ENCODE results near the gene HLF. TPM values are rescaled to one million over a fixed set of nuclear protein-coding genes. Genes with fewer than 3 reads are reported as not detected.

Gene HLF
- total and polyA plus RNA-seq, 10 of the 15 experiments (the other 5 are each of a cell fraction or from before 2014, with no cell fraction given), result 0.01 to 0.33 (median 0.20) TPM; not detected in 3

DNA sequence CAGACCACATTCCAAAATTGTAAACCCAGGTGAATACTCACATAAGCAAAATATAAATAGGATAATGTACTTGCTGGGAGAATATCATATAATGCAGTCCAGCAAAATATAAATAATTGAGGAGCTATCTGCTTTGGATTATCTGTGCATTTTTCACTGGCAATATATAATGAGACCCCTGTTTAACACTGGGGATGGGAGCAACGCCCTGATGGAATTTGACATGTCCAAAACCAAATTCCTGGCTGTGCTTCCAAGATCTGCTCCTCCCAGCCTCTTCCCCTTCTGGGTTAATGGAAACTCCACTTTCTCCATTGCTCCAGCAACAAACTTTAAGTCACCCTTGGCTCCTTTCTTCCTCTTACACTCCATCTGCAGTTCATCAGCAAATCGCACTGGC, 35.5 kb upstream of the HLF start (continued):
- no peak for TF ChIP-seq POLR2A (IDR thresholded peaks at IDR 0.05; ENCODE audit: low read depth, low read length)

DNA sequence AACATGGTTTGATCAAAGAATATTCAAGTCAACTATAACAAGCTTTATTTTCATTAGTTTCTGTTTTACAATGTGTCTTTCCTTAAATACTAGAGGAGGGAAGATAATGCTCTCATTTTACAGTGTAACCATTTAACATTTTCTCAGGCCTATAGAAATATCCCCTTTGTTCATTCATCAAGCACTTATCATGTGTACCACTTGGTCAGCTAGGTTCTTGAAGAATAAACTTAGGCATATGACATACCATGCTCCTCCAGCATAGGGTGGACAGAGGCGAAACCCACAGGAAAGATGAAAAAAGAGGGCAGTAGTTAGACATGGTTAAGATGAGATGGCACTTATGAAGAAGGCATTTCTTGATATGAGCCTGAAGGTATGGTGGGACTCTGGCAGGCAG, 34.0 kb upstream of the HLF start:
- H4K20me1 ChIP-seq (ENCODE audit: control insufficient read depth, insufficient read depth), result no peaks in the 10 kb centered on the region
- ATAC-seq (no peak), FAIRE-seq (no peak), DNase-seq (ENCODE audit: low read depth, low spot score) (no peak)
- H3K9me3 ChIP-seq (replicated peaks; ENCODE audit: control insufficient read depth, insufficient read depth, low read length), result no peaks in the 10 kb centered on the region
- no peaks in the 10 kb centered on the region for H3K36me3 ChIP-seq (ENCODE audit: control insufficient read depth in 2 of 2, insufficient read depth in 2 of 2, low read length in 1 of 2)
- no peak for TF ChIP-seq BACH1 (IDR thresholded peaks at IDR 0.05; ENCODE audit: borderline replicate concordance)
- no peak overlapping the region for H3K4me2 ChIP-seq (ENCODE audit: control insufficient read depth, insufficient read depth)
- no peaks in the 10 kb centered on the region for H3K4me1 ChIP-seq (ENCODE audit: control insufficient read depth, insufficient read depth, low read length)
- intact Hi-C loops (cut with micrococcal nuclease; ENCODE audit: unreplicated experiment), result no loop called here
- in situ Hi-C loops (cut with MboI), result no loop called here
- ChIA-PET CTCF (interaction anchor here (0.6 to 1.8 kb wide), 3 partner anchors 10 to 237 kb away, joined by 3 to 7 read pairs (median 4); no protein-coding TSS in a partner anchor), POLR2A (no interaction called here), RAD21 (ENCODE audit: unreplicated experiment) (interaction anchor here (0.7 kb wide), 1 partner anchor 11 kb away, joined by 3 read pairs; no protein-coding TSS in a partner anchor), SMC1A (ENCODE audit: uncharacterized antibody, unreplicated experiment) (interaction anchor here (1.0 to 1.8 kb wide), 3 partner anchors 8 to 119 kb away, joined by 3 to 8 read pairs (median 4); no protein-coding TSS in a partner anchor)
- H3K79me2 ChIP-seq (ENCODE audit: control insufficient read depth, insufficient read depth, low read length), result no peaks in the 10 kb centered on the region
- H3K9ac ChIP-seq (ENCODE audit: control insufficient read depth, insufficient read depth, low read length), result no peak overlapping the region
- no peak overlapping the region for H2AFZ ChIP-seq (ENCODE audit: control insufficient read depth, low read depth, low read length)
- no peaks in the 10 kb centered on the region for H3K27me3 ChIP-seq (replicated peaks in 1 of 2; ENCODE audit: control insufficient read depth in 2 of 2, insufficient read depth in 2 of 2, low read length in 1 of 2)
- H3K27ac ChIP-seq (ENCODE audit: control insufficient read depth, insufficient read depth), result no peak overlapping the region
- no TSS peak for BruUV-seq (replicated peaks)
- WGBS (ENCODE audit: insufficient coverage, insufficient replicate concordance, low lambda C conversion rate, missing lambda C conversion rate), result 10% methylated on average over 1 of the region's 1 CpG
- H3K4me3 ChIP-seq, result no peak overlapping the region

DNA sequence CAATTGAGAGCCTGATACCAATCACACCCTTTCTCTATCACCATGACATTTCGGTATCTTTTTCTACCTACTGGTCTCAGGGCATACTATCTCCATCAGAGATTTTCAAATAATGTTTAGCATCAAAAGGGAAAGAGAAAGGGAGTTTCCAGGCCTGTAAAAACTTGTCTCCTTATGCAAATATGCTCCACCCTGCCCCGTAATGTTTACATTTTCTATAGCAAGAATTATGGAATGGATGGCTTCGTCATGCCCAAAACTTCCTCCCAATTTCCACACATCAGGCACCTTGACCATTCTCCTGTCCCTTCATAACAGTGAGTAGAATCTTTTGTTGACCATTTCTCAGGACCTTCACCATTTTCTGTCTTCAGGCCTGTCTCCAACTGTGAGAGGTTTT, 30.9 kb upstream of the HLF start:
- no peaks in the 10 kb centered on the region for H4K20me1 ChIP-seq (ENCODE audit: control insufficient read depth, insufficient read depth)
- FAIRE-seq (no peak), ATAC-seq (no peak), DNase-seq (ENCODE audit: low read depth, low spot score) (no peak)
- H3K4me2 ChIP-seq (ENCODE audit: control insufficient read depth, insufficient read depth), result no peak overlapping the region
- in situ Hi-C loops (cut with MboI), result no loop called here
- no peaks in the 10 kb centered on the region for H3K79me2 ChIP-seq (ENCODE audit: control insufficient read depth, insufficient read depth, low read length)
- TF ChIP-seq, protein P1, sequence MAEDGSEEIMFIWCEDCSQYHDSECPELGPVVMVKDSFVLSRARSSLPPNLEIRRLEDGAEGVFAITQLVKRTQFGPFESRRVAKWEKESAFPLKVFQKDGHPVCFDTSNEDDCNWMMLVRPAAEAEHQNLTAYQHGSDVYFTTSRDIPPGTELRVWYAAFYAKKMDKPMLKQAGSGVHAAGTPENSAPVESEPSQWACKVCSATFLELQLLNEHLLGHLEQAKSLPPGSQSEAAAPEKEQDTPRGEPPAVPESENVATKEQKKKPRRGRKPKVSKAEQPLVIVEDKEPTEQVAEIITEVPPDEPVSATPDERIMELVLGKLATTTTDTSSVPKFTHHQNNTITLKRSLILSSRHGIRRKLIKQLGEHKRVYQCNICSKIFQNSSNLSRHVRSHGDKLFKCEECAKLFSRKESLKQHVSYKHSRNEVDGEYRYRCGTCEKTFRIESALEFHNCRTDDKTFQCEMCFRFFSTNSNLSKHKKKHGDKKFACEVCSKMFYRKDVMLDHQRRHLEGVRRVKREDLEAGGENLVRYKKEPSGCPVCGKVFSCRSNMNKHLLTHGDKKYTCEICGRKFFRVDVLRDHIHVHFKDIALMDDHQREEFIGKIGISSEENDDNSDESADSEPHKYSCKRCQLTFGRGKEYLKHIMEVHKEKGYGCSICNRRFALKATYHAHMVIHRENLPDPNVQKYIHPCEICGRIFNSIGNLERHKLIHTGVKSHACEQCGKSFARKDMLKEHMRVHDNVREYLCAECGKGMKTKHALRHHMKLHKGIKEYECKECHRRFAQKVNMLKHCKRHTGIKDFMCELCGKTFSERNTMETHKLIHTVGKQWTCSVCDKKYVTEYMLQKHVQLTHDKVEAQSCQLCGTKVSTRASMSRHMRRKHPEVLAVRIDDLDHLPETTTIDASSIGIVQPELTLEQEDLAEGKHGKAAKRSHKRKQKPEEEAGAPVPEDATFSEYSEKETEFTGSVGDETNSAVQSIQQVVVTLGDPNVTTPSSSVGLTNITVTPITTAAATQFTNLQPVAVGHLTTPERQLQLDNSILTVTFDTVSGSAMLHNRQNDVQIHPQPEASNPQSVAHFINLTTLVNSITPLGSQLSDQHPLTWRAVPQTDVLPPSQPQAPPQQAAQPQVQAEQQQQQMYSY (CRISPR knock-in tag; IDR thresholded peaks at IDR 0.05), result no peak
- TF ChIP-seq STAT3 (IDR thresholded peaks at IDR 0.05; ENCODE audit: low read depth, low read length) (no peak), EZH2 (IDR thresholded peaks at IDR 0.05; ENCODE audit: borderline replicate concordance, control insufficient read depth, low read depth, low read length) (no peak), POU2F2 (IDR thresholded peaks at IDR 0.05; ENCODE audit: borderline replicate concordance, low read depth, low read length) (0 out of 3 replicates have a peak, but pooled peaks have one; percentile 35)
- no peak overlapping the region for H3K27ac ChIP-seq (ENCODE audit: control insufficient read depth, insufficient read depth)
- 86% methylated on average over 3 of the region's 3 CpGs for WGBS (ENCODE audit: insufficient coverage, insufficient replicate concordance, low lambda C conversion rate, missing lambda C conversion rate)
- ChIA-PET CTCF (no interaction called here), SMC1A (ENCODE audit: uncharacterized antibody, unreplicated experiment) (no interaction called here), POLR2A (no interaction called here), RAD21 (ENCODE audit: unreplicated experiment) (no interaction called here)
- BruUV-seq (replicated peaks), result no TSS peak
- intact Hi-C loops (cut with micrococcal nuclease; ENCODE audit: unreplicated experiment), result no loop called here
- peaks cover 12% of the 10 kb centered on the region for H3K4me1 ChIP-seq (ENCODE audit: control insufficient read depth, insufficient read depth, low read length)
- H3K4me3 ChIP-seq, result no peak overlapping the region
- H2AFZ ChIP-seq (ENCODE audit: control insufficient read depth, low read depth, low read length), result no peak overlapping the region
- H3K36me3 ChIP-seq (ENCODE audit: control insufficient read depth in 2 of 2, insufficient read depth in 2 of 2, low read length in 1 of 2), result no peaks in the 10 kb centered on the region
- H3K27me3 ChIP-seq (replicated peaks in 1 of 2; ENCODE audit: control insufficient read depth in 2 of 2, insufficient read depth in 2 of 2, low read length in 1 of 2), result no peaks in the 10 kb centered on the region
- H3K9ac ChIP-seq (ENCODE audit: control insufficient read depth, insufficient read depth, low read length), result no peak overlapping the region
- H3K9me3 ChIP-seq (replicated peaks; ENCODE audit: control insufficient read depth, insufficient read depth, low read length), result no peaks in the 10 kb centered on the region

Data from GM12878 (cell line).